Lung (tissue), 12 donors: ENCODE results near the gene ANKS1B. TPM values are rescaled to one million over a fixed set of nuclear protein-coding genes. Genes with fewer than 3 reads are reported as not detected.
"Not testable (repeated sequence)": the region's sequence is repeated elsewhere in the genome, so short reads cannot be mapped to it uniquely, and the experiment has no call there.

Experiments used
- ATAC-seq: fragments of 200-7000 bp; cut with Tn5 transposase; one replicate; pipeline ENCODE4 v1.9.1; 2020; ENCODE audit warnings: moderate number of reproducible peaks; ENCODE audit not compliant: insufficient read depth, low FRiP score
- DNase-seq, 3 donors: peaks; one replicate each; pipeline ENCODE4 v3.0.0-alpha.2; 2013 to 2017
- H3K27ac ChIP-seq, 2 donors: one replicate each; pipeline ENCODE4 v1.5.1; 2013; ENCODE audit warnings: mild to moderate bottlenecking in 2 of 2, moderate library complexity in 2 of 2, control low read depth in 1 of 2, inconsistent platforms in 1 of 2, low read depth in 1 of 2, low read length in 1 of 2
- H3K27me3 ChIP-seq, 3 donors: one replicate each; pipeline ENCODE4 v1.5.1; 2013; ENCODE audit warnings: low read length in 2 of 3; ENCODE audit not compliant: control insufficient read depth in 3 of 3, insufficient read depth in 3 of 3
- H3K36me3 ChIP-seq, 4 donors: one replicate each; pipeline ENCODE4 v1.5.1; 2013; ENCODE audit warnings: low read length in 4 of 4, mild to moderate bottlenecking in 1 of 4, moderate library complexity in 1 of 4; ENCODE audit not compliant: control insufficient read depth in 4 of 4, insufficient read depth in 4 of 4
- H3K4me1 ChIP-seq, 5 donors: one replicate each; pipeline ENCODE4 v1.5.1; 2013; ENCODE audit warnings: low read length in 5 of 5, mild to moderate bottlenecking in 2 of 5, moderate library complexity in 1 of 5; ENCODE audit not compliant: control insufficient read depth in 5 of 5, insufficient read depth in 5 of 5
- H3K4me3 ChIP-seq: one replicate; pipeline ENCODE4 v1.5.1; 2013; ENCODE audit warnings: mild to moderate bottlenecking, control low read depth, moderate library complexity
- H3K9ac ChIP-seq, 2 donors: one replicate each; pipeline ENCODE4 v1.5.1; 2013; ENCODE audit warnings: low read length in 2 of 2, control low read depth in 1 of 2; ENCODE audit not compliant: insufficient read depth in 1 of 2
- H3K9me3 ChIP-seq, 4 donors: one replicate each; pipeline ENCODE4 v1.5.1; 2013; ENCODE audit warnings: low read length in 3 of 4, mild to moderate bottlenecking in 1 of 4, moderate library complexity in 1 of 4; ENCODE audit not compliant: control insufficient read depth in 4 of 4, insufficient read depth in 3 of 4
- WGBS, 2 donors: extraction: QIAGEN DNeasy Blood & Tissue Kit; methylation state at CpG; one replicate each; pipeline ENCODE4 v1.1.7; 2013; 5-methylcytosine and 5-hydroxymethylcytosine counted together
- polyA plus RNA-seq, 2 donors: library from polyadenylated mRNA; stranded (reverse); fragments of 200-250 nt; gene quantifications; one replicate each; pipeline ENCODE4 v1.2.1, GENCODE V29; 2013
- total RNA-seq, 2 donors: library from RNA; depleted of rRNA in 1 of 2; stranded (reverse); fragments of >200 nt in 1 of 2; gene quantifications; one replicate each; pipeline ENCODE4 v1.2.1, GENCODE V29; 2014 to 2021
- TF ChIP-seq, protein P1 (sequence below): IDR thresholded peaks from 2 replicates; pipeline ENCODE4 v1.5.1; 2012; ENCODE audit warnings: mild to moderate bottlenecking; ENCODE audit errors: control extremely low read depth, extremely low read depth
- donor health status: control.
- donor health status: control.
- donor health status: Bipolar disorder and iron deficiency.
- donor health status: healthy.
- donor health status: DM: yes; HTN: yes; CAD: no.

ANKS1B gene
- total and polyA plus RNA-seq, 4 donors = 0.32 to 10.3 (median 3.7) TPM

- Histone ChIP-seq H3K27me3 (no peaks in the 10 kb centered on the region), H3K4me1 (no peaks in the 10 kb centered on the region), H3K36me3 (no peaks in the 10 kb centered on the region), H3K9ac (no peak overlapping the region), H3K9me3 (no peaks in the 10 kb centered on the region), H3K27ac (no peak overlapping the region), H3K4me3 (no peak overlapping the region)
- DNase-seq (no peak), ATAC-seq (no peak)
- TF ChIP-seq, protein P1, sequence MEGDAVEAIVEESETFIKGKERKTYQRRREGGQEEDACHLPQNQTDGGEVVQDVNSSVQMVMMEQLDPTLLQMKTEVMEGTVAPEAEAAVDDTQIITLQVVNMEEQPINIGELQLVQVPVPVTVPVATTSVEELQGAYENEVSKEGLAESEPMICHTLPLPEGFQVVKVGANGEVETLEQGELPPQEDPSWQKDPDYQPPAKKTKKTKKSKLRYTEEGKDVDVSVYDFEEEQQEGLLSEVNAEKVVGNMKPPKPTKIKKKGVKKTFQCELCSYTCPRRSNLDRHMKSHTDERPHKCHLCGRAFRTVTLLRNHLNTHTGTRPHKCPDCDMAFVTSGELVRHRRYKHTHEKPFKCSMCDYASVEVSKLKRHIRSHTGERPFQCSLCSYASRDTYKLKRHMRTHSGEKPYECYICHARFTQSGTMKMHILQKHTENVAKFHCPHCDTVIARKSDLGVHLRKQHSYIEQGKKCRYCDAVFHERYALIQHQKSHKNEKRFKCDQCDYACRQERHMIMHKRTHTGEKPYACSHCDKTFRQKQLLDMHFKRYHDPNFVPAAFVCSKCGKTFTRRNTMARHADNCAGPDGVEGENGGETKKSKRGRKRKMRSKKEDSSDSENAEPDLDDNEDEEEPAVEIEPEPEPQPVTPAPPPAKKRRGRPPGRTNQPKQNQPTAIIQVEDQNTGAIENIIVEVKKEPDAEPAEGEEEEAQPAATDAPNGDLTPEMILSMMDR = no peak
These were observed 1013.8 kb downstream of the ANKS1B start for GRCh38 chr12:98970950-98971349.

GRCh38 chr12:98970210-98970609 lies 1014.5 kb downstream of the ANKS1B start:
- Histone ChIP-seq H3K4me3 (no peak overlapping the region), H3K9ac (no peak overlapping the region), H3K36me3 (no peaks in the 10 kb centered on the region), H3K4me1 (no peaks in the 10 kb centered on the region), H3K9me3 (no peaks in the 10 kb centered on the region), H3K27me3 (no peaks in the 10 kb centered on the region), H3K27ac (no peak overlapping the region)
- DNase-seq = no peak
- no peak for ATAC-seq
- TF ChIP-seq, protein P1 = no peak

- H3K4me3 ChIP-seq = no peak overlapping the region
- H3K9me3 ChIP-seq = no peaks in the 10 kb centered on the region
- 74 to 79% methylated on average over 2 of the region's 2 CpGs for WGBS, 2 donors
- H3K27ac ChIP-seq = no peak overlapping the region
- no peaks in the 10 kb centered on the region for H3K36me3 ChIP-seq
- no peaks in the 10 kb centered on the region for H3K27me3 ChIP-seq
- ATAC-seq = no peak
- H3K4me1 ChIP-seq = no peaks in the 10 kb centered on the region
- no peak overlapping the region for H3K9ac ChIP-seq
- TF ChIP-seq, protein P1 = no peak
- DNase-seq = peak in 1 of 3 donors; percentile 9
These were observed 1015.8 kb downstream of the ANKS1B start for GRCh38 chr12:98968896-98969295.

- not testable (repeated sequence) for H3K36me3 ChIP-seq, H3K9ac ChIP-seq, H3K27ac ChIP-seq, DNase-seq, H3K27me3 ChIP-seq, ATAC-seq, H3K9me3 ChIP-seq, H3K4me3 ChIP-seq, H3K4me1 ChIP-seq
- 90 to 95% methylated on average over 5 of the region's 5 CpGs for WGBS, 2 donors
These were observed 1027.6 kb downstream of the ANKS1B start for GRCh38 chr12:98957135-98957534.
